H9 (cell line): ENCODE data around the gene GPR161. TPM values are rescaled to one million over a fixed set of nuclear protein-coding genes. Genes with fewer than 3 reads are reported as not detected.

Experiments
- DNase-seq: peaks from one replicate; pipeline ENCODE4 v3.0.0-alpha.2; 2017
- H2AFZ ChIP-seq: one replicate; pipeline ENCODE4 v1.6.1; 2013; ENCODE audit warnings: mild to moderate bottlenecking, low read length, control low read depth, moderate library complexity
- H2AK5ac ChIP-seq: 2 replicates; pipeline ENCODE4 v1.6.1; 2013; ENCODE audit warnings: low read length, control low read depth, mixed read lengths; ENCODE audit not compliant: insufficient read length
- H2BK120ac ChIP-seq: one replicate; pipeline ENCODE4 v1.6.1; 2013; ENCODE audit warnings: low read depth, mild to moderate bottlenecking, low read length, control low read depth, inconsistent platforms; ENCODE audit not compliant: poor library complexity, severe bottlenecking
- H2BK12ac ChIP-seq: 2 replicates; pipeline ENCODE4 v1.6.1; 2013; ENCODE audit warnings: low read length, control low read depth, mixed read lengths, low read depth; ENCODE audit not compliant: insufficient read length
- H2BK15ac ChIP-seq: 2 replicates; pipeline ENCODE4 v1.6.1; 2013; ENCODE audit warnings: low read depth, low read length, control low read depth
- H2BK20ac ChIP-seq: one replicate; pipeline ENCODE4 v1.6.1; 2013; ENCODE audit warnings: low read depth, mild to moderate bottlenecking, low read length, control low read depth, inconsistent platforms; ENCODE audit not compliant: poor library complexity, severe bottlenecking
- H2BK5ac ChIP-seq: 2 replicates; pipeline ENCODE4 v1.6.1; 2013; ENCODE audit warnings: low read length, control low read depth, mixed read lengths; ENCODE audit not compliant: insufficient read length
- H3K14ac ChIP-seq: 2 replicates; pipeline ENCODE4 v1.6.1; 2013; ENCODE audit warnings: low read length, control low read depth; ENCODE audit not compliant: insufficient read depth
- H3K18ac ChIP-seq: 2 replicates; pipeline ENCODE4 v1.6.1; 2013; ENCODE audit warnings: low read depth, mild to moderate bottlenecking, mixed read lengths, low read length, control low read depth; ENCODE audit not compliant: insufficient read length
- H3K23ac ChIP-seq: 2 replicates; pipeline ENCODE4 v1.6.1; 2013; ENCODE audit warnings: low read length, control low read depth, mixed read lengths, low read depth; ENCODE audit not compliant: insufficient read length
- H3K23me2 ChIP-seq: 2 replicates; pipeline ENCODE4 v1.6.1; 2013; ENCODE audit warnings: low read depth, mild to moderate bottlenecking, mixed read lengths, low read length, control low read depth; ENCODE audit not compliant: insufficient read length, poor library complexity, severe bottlenecking
- H3K27ac ChIP-seq: 2 replicates; pipeline ENCODE4 v1.5.1; 2013; ENCODE audit warnings: low read length, control low read depth, mixed read lengths, low read depth; ENCODE audit not compliant: insufficient read length
- H3K27me3 ChIP-seq: 2 replicates; pipeline ENCODE4 v1.6.1; 2013; ENCODE audit warnings: low read length, control low read depth, inconsistent platforms; ENCODE audit not compliant: insufficient read depth
- H3K4ac ChIP-seq: 2 replicates; pipeline ENCODE4 v1.6.1; 2013; ENCODE audit warnings: low read depth, mild to moderate bottlenecking, control low read depth, inconsistent platforms, low read length, moderate library complexity
- H3K4me1 ChIP-seq: 2 replicates; pipeline ENCODE4 v1.6.1; 2013; ENCODE audit warnings: low read length, control low read depth, inconsistent platforms; ENCODE audit not compliant: insufficient read depth
- H3K4me2 ChIP-seq: 2 replicates; pipeline ENCODE4 v1.6.1; 2013; ENCODE audit warnings: low read length, control low read depth, mixed read lengths; ENCODE audit not compliant: insufficient read length, insufficient read depth
- H3K56ac ChIP-seq: 2 replicates; pipeline ENCODE4 v1.6.1; 2013; ENCODE audit warnings: low read depth, mild to moderate bottlenecking, mixed read lengths, low read length, control low read depth; ENCODE audit not compliant: insufficient read length
- H3K79me1 ChIP-seq: 2 replicates; pipeline ENCODE4 v1.6.1; 2013; ENCODE audit warnings: low read depth, mild to moderate bottlenecking, moderate library complexity, low read length, control low read depth, inconsistent platforms; ENCODE audit not compliant: insufficient read depth, poor library complexity, severe bottlenecking
- H3K79me2 ChIP-seq: 2 replicates; pipeline ENCODE4 v1.6.1; 2013; ENCODE audit warnings: low read length, control low read depth, inconsistent platforms; ENCODE audit not compliant: insufficient read depth
- H3K9ac ChIP-seq: 2 replicates; pipeline ENCODE4 v1.6.1; 2013; ENCODE audit warnings: low read length, control low read depth, mixed read lengths; ENCODE audit not compliant: insufficient read length; ENCODE audit errors: extremely low read depth
- H3K9me3 ChIP-seq: one replicate; pipeline ENCODE4 v1.6.1; 2013; ENCODE audit warnings: low read depth, low read length, inconsistent platforms; ENCODE audit not compliant: control insufficient read depth
- H3T11ph ChIP-seq: one replicate; pipeline ENCODE4 v1.6.1; 2013; ENCODE audit warnings: mild to moderate bottlenecking, low read length, control low read depth, inconsistent platforms
- H4K20me1 ChIP-seq: one replicate; pipeline ENCODE4 v1.6.1; 2013; ENCODE audit not compliant: control insufficient read depth, insufficient read length, insufficient read depth
- H4K5ac ChIP-seq: 2 replicates; pipeline ENCODE4 v1.6.1; 2013; ENCODE audit warnings: low read depth, mild to moderate bottlenecking, mixed read lengths, low read length, control low read depth; ENCODE audit not compliant: insufficient read length
- H4K8ac ChIP-seq: replicated peaks from 2 replicates; pipeline ENCODE4 v1.6.1; 2013; ENCODE audit warnings: low read length, control low read depth, mixed read lengths, low read depth; ENCODE audit not compliant: insufficient read length
- H4K91ac ChIP-seq: 2 replicates; pipeline ENCODE4 v1.6.1; 2013; ENCODE audit warnings: low read depth, mild to moderate bottlenecking, moderate library complexity, mixed read lengths, low read length, control low read depth; ENCODE audit not compliant: insufficient read length
- H3K27ac Mint-ChIP-seq, 3 experiments: 2 replicates in 2 of 3; 3 replicates in 1 of 3; pipeline ENCODE4 v1.8.0; 2020 to 2021; ENCODE audit warnings: mixed read lengths in 3 of 3, mild to moderate bottlenecking in 1 of 3, moderate library complexity in 1 of 3
- H3K27me3 Mint-ChIP-seq: 2 replicates; pipeline ENCODE4 v1.8.0; 2021; ENCODE audit warnings: low read depth, mild to moderate bottlenecking, moderate library complexity, mixed read lengths
- H3K36me3 Mint-ChIP-seq, 3 experiments: 2 replicates in 2 of 3; 3 replicates in 1 of 3; pipeline ENCODE4 v1.8.0; 2020 to 2021; ENCODE audit warnings: low read depth in 3 of 3, mixed read lengths in 3 of 3; ENCODE audit not compliant: insufficient read depth in 1 of 3
- H3K4me1 Mint-ChIP-seq, 2 experiments: 2 replicates each; pipeline ENCODE4 v1.8.0; 2020; ENCODE audit warnings: mixed read lengths in 2 of 2
- H3K4me3 Mint-ChIP-seq, 2 experiments: 2 replicates in 1 of 2; 3 replicates in 1 of 2; pipeline ENCODE4 v1.8.0; 2020 to 2021; ENCODE audit warnings: mild to moderate bottlenecking in 2 of 2, mixed read lengths in 2 of 2, moderate library complexity in 1 of 2
- H3K9me3 Mint-ChIP-seq, 2 experiments: 2 replicates in 1 of 2; 3 replicates in 1 of 2; pipeline ENCODE4 v1.8.0; 2020; ENCODE audit warnings: mild to moderate bottlenecking in 2 of 2, mixed read lengths in 2 of 2, moderate library complexity in 1 of 2
- WGBS: extraction: QIAGEN DNeasy Blood & Tissue Kit; methylation state at CpG from one replicate; pipeline ENCODE4 v1.1.7; 2013; ENCODE audit warnings: missing lambda C conversion rate, low lambda C conversion rate, mixed read lengths; ENCODE audit not compliant: insufficient read length; ENCODE audit errors: extremely low coverage; 5-methylcytosine and 5-hydroxymethylcytosine counted together
- total RNA-seq: library from RNA; stranded (reverse); gene quantifications from 2 replicates; pipeline ENCODE4 v1.2.1, GENCODE V29; 2021
- TF ChIP-seq, protein P1 (sequence below): fragments of 200-600 bp; sonication (generic); conservative IDR thresholded peaks from 3 replicates; pipeline ENCODE4 v1.8.0; 2021; ENCODE audit warnings: antibody characterized with exemption, mild to moderate bottlenecking

GPR161 gene
- total RNA-seq, 1 experiment from 2014 or later, result 10.6 TPM

DNA sequence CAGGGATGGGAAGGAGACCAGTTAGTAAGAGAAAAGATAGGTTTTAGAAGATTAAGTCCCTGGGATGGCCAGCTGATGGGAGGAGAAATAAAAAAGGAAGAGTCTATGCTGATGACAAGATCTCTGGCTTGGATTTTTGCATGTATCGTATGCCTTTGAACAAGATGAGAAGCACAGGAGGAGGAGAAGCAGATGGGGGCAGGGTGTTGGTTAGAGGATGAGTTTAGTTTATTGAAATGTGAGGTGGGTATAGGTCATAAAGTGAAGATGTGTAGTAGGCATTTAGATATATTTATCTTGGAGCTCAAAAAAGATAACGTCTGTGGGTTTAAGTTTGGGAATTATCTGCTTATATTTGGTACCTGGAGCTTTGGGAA, 43.4 kb upstream of the GPR161 start:
- Histone ChIP-seq H4K91ac (no peak overlapping the region), H3K9me3 (no peaks in the 10 kb centered on the region), H3K79me2 (no peaks in the 10 kb centered on the region), H3K4me2 (peak overlapping the region; percentile 80), H3K18ac (no peak overlapping the region), H3K4ac (no peak overlapping the region), H2AK5ac (no peak overlapping the region), H3K79me1 (no peaks in the 10 kb centered on the region), H3K14ac (no peak overlapping the region), H4K8ac (no peak overlapping the region), H2BK20ac (no peak overlapping the region), H3K23me2 (peaks cover 6% of the 10 kb centered on the region), H2BK120ac (no peak overlapping the region), H2BK12ac (no peak overlapping the region), H2BK5ac (no peak overlapping the region), H2BK15ac (no peak overlapping the region), H3K23ac (no peak overlapping the region), H4K5ac (no peak overlapping the region), H3K56ac (no peak overlapping the region), H3K9ac (peak overlapping the region; percentile 41), H3K4me1 (0 out of 2 replicates have a peak, but pooled peaks cover 2% of the 10 kb centered on the region), H3K27me3 (no peaks in the 10 kb centered on the region), H3T11ph (no peak overlapping the region), H2AFZ (no peak overlapping the region), H3K27ac (no peak overlapping the region), H4K20me1 (no peaks in the 10 kb centered on the region)
- H3K4me1 Mint-ChIP-seq, result peaks cover 3% of the 10 kb centered on the region in 2 experiments; a peak in 3 of 4 replicates
- H3K36me3 Mint-ChIP-seq, result peaks cover 0 to 6% (median 0%) of the 10 kb centered on the region in 3 experiments; a peak in 1 of 7 replicates
- H3K4me3 Mint-ChIP-seq, result no peak overlapping the region
- H3K27ac Mint-ChIP-seq, result no peak overlapping the region
- WGBS, result no CpG with 5 or more reads among the region's 2 CpGs
- no peak for DNase-seq
- TF ChIP-seq, protein P1, sequence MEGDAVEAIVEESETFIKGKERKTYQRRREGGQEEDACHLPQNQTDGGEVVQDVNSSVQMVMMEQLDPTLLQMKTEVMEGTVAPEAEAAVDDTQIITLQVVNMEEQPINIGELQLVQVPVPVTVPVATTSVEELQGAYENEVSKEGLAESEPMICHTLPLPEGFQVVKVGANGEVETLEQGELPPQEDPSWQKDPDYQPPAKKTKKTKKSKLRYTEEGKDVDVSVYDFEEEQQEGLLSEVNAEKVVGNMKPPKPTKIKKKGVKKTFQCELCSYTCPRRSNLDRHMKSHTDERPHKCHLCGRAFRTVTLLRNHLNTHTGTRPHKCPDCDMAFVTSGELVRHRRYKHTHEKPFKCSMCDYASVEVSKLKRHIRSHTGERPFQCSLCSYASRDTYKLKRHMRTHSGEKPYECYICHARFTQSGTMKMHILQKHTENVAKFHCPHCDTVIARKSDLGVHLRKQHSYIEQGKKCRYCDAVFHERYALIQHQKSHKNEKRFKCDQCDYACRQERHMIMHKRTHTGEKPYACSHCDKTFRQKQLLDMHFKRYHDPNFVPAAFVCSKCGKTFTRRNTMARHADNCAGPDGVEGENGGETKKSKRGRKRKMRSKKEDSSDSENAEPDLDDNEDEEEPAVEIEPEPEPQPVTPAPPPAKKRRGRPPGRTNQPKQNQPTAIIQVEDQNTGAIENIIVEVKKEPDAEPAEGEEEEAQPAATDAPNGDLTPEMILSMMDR, result no peak
- no peaks in the 10 kb centered on the region for H3K27me3 Mint-ChIP-seq
- H3K9me3 Mint-ChIP-seq, result no peaks in the 10 kb centered on the region; a peak in 1 of 5 replicates
